GM21737 (cell line): Measurements from ENCODE around the gene RRP1B.
"Not testable (repeated sequence)": the region's sequence is repeated elsewhere in the genome, so short reads cannot be mapped to it uniquely, and the experiment has no call there.

Experiments
- ATAC-seq: cut with Tn5 transposase; IDR thresholded peaks from one replicate; pipeline ENCODE4 v1.9.1; 2021; ENCODE audit warnings: mild to moderate bottlenecking, moderate library complexity; ENCODE audit not compliant: unreplicated experiment

RRP1B gene

DNA sequence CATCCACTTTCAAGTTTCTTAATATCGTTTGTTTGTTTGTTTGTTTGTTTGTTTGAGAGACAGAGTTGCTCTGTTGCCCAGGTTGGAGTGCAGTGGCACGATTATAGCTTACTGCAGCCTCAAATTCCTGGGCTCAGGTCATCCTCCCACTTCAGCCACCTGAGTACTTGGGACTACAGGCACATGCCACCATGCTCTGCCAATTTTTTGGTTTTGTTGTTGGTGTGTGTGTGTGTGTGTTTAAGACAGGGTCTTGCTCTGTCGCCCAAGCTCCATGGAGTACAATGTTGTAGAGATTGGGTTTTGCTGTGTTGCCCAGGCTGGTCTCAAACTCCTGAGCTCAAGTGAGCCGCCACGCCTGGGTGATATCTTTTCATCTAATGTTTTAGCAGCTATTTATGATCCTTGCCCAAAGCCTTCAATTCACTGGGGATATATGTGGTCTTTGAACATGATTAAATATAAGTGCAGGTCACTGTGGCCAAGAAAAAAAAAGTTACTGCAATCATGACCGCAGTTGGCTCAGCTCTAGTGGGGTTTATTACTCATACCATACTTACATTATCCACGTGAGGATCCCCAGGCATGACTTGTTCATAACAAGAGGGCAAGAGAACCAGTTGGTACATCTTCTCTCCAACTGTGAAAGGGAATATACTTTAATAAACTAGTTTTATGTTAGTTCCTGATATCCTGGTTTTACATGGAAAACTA is 8.0 kb downstream of the RRP1B start:
- ATAC-seq: no peak

DNA sequence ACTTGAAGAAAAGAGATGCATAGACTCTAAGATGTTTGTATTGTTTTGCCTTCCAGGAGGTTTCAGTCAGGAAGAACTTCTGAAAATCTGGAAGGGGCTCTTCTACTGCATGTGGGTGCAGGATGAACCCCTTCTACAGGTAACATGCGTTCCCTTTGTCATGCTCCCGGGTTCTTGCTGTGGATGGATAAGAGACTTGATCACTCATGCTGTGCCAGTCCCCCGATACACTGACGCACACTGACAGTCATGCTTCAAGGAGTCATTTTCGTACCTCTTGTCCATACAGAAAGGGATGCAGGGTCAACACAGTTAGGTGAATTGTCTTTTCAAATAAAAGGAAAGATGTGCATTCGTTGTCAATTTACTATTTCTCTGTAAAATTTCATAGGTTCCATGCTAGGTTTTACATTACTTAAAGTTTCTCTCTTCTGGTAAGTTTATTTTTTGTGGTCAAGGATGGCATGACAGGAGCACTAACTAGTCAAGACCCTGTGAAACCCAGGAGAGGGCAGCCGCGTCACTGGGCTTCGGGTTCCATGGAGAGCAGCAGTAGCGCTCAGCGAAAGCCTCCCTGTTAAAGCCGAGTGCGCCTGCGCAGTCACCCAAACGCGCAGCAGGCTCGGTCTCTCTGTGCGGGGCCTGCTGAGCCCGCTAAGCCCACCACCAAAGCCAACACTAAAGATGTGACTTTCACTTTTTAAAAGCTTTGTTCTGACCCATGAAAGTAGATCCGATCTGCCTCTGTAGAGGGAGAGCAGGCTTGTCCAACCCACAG is 10.7 kb downstream of the RRP1B start:
- ATAC-seq: no peak

DNA sequence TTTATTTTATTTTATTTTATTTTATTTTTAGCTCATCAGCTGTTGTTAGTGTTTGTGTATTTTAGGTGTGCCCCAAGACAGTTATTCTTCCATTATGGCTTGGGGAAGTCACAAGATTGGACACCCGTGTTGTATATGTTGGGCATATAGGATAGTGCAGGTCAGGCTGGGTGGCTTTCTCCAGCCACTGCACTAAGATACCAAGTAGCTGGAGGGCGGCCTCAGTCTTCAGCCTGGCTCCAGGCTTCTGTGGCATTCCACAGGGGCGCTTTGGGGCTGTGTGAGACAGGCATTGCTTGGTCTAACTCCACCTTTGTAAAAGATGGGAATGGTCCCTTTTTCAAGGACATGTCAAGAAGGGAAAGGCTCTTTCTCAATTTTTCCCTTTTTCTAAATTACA is 16.5 kb downstream of the RRP1B start:
- ATAC-seq: no peak

DNA sequence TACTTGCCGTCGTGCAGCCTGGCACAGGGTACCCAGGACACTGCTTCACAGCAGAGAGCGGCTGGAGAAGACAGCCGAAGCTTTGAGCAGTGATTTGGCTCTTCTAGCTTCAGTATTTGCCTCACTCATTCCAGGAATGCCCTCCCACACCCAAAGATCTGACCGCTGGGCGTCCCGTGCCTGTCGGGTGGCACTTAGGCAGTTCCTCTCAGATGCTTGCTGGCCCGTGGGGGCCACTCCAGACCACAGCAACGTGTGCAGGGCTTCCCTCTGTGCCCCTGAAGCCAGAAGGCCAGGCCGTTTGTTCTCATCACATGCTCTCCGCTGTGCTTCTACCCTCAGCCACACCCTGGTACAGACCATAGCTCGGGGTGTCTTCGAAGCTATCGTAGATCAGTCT is 17.0 kb downstream of the RRP1B start:
- ATAC-seq: no peak

GRCh38 chr21:43679951-43680350 is 20.6 kb downstream of the RRP1B start:
- ATAC-seq: no peak

GRCh38 chr21:43680421-43680820 is 21.1 kb downstream of the RRP1B start:
- ATAC-seq: not testable (repeated sequence)

- ATAC-seq: no peak
These were observed 22.3 kb downstream of the RRP1B start for GRCh38 chr21:43681650-43682049.

- ATAC-seq: no peak
These were observed 25.1 kb downstream of the RRP1B start for GRCh38 chr21:43684424-43684823.

GRCh38 chr21:43686811-43687565 is 27.6 kb downstream of the RRP1B start:
- ATAC-seq: no peak

DNA sequence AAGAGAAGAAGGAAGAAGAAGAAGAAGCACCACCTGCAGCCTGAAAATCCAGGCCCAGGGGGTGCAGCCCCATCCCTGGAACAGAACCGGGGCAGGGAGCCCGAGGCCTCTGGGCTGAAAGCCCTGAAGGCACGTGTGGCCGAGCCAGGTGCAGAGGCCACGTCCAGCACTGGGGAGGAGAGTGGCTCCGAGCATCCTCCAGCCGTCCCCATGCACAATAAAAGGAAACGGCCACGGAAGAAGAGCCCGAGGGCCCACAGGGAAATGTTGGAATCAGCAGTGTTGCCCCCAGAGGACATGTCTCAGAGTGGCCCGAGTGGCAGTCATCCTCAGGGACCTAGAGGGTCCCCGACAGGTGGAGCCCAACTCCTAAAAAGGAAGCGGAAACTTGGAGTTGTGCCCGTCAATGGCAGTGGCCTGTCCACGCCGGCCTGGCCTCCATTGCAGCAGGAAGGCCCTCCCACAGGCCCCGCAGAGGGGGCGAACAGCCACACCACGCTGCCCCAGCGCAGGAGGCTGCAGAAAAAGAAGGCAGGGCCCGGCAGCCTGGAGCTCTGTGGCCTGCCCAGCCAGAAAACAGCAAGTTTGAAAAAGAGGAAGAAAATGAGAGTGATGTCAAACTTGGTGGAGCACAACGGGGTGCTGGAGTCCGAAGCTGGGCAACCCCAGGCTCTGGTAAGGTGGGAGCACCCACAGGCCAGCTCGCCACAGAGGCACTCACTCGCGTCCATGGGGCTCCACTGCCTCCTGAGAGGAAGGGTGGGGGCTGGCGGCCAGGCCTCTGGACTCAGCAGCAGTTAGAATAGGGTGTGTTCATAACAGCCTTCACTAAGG is 28.4 kb downstream of the RRP1B start:
- no peak for ATAC-seq

- no peak for ATAC-seq
These were observed 29.5 kb downstream of the RRP1B start for GRCh38 chr21:43688906-43689305.

DNA sequence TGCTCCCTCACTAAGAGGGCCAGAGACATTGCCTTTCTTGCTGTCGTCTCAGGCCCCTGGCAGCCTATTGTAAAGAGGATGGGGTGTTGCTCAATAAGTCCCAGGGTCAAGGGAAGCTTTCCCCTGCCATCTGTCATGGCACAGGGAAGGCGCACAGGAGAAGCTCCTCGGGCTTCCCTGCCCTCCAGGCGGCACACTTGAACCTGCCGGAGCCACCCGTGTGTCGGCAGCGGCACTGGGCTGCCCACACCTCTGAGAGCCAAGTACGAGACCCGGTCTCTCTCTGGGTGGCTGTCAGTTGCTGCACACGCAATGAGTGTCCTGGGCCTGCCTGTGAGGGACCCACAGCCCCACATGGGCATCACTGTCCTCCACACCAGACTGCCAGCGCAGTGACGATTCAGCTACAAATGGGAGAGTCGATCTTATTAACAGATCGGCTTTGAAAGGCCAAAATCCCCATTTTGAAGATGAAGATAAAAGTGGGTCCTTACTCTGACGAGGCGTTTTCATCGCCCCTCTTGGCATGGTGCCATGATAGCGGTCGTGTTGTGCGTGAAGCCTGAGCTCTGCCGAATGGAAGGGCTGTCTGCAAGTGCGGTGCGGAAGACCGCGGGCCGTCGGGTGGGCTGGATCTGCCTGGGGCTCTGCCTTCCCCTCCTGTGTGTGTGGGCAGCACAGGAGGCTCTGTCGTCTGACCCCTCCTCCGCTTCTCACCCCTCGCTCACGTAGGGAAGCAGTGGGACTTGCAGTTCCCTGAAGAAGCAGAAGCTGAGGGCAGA is 30.4 kb downstream of the RRP1B start:
- ATAC-seq: no peak

DNA sequence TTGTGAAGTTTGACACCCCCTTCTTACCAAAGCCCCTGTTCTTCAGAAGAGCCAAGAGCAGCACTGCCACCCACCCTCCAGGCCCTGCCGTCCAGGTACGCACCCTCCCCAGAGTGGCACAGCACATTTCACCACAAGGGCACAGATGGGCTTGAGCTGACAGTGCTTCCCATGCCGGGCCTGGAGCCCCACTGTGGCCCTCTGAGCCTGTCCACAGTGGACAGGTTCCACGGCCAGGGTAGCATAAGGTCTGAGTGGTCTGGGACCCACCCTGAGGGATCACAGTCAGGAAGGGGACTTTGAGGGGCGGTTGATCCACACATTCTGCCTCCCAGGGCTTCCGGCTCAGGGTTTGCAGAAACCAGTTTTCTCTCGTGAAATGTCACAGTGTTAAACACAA is 31.0 kb downstream of the RRP1B start:
- ATAC-seq: no peak

DNA sequence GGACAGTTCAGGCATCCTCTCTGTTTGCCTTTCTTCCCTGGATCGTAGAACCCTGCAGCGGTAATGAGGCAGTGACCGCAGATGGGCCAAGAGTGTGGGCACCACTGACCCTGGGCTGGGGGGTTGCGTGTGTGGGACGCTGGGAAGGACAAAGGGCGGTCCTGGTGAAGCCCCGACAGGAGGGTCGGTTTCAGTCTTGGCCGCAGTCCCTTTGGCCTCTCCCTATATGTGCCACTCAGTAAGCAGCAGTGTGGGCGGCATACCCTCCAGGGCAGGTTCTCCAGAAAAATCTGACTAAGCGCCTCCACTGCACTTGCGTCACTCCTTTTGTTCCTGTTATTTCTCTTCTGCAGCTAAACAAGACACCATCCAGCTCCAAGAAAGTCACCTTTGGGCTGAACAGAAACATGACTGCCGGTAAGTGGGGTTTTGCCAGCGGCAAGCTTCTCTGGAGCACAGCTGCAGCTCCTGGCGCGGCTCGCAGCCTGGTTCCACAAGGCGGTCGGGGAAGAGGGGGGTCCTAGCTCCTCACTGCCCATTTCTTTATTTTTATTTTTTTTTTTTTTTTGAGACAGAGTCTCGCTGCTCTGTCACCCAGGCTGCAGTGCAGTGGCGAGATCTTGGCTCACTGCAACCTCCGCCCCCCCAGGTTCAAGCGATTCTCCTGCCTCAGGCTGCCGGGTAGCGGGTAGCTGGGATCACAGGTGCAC is 31.9 kb downstream of the RRP1B start:
- ATAC-seq: no peak

DNA sequence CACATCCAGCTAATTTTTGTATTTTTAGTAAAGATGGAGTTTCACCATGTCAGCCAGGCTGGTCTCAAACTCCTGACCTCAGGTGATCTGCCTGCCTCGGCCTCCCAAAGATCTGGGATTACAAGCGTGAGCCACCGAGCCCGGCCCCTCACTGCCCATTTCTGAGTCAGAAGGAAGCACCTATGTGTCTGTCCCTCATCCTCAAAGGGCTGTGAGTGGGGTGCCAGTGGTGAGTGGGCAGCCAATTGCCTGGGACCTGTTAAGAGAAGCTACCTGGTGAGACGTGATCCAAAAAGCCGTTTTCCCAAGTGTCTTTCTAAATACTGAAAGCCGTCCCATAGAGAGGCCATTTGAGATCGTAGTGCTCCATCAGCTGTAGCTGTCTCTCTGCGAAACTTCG is 32.4 kb downstream of the RRP1B start:
- ATAC-seq: no peak

DNA sequence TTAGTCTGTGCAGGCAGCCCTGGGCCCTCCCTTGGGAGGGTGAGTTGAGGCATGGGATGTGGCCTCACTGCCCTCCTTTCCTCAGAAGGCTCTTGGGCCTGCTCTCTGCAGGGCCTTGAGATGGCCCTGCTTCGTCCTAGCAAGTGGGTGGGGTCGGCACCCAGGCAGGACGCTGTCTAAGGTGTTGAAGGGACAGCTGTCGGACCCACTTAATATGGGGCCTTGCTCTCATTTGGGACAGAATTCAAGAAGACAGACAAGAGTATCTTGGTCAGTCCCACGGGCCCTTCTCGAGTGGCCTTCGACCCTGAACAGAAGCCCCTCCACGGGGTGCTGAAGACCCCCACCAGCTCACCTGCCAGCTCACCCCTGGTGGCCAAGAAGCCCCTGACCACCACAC is 33.6 kb downstream of the RRP1B start:
- no peak for ATAC-seq

- no peak for ATAC-seq
These were observed 34.6 kb downstream of the RRP1B start for GRCh38 chr21:43693981-43694380.

GRCh38 chr21:43694437-43695079 is 35.2 kb downstream of the RRP1B start:
- ATAC-seq: no peak

GRCh38 chr21:43696214-43696613 is 36.9 kb downstream of the RRP1B start:
- no peak for ATAC-seq
